ENCODE data around the gene ACBD3. TPM values are rescaled to one million over a fixed set of nuclear protein-coding genes. Genes with fewer than 3 reads are reported as not detected.

Gene ACBD3
- total and polyA plus RNA-seq, 10 of the 15 experiments (the other 5 are each of a cell fraction or from before 2014, with no cell fraction given) = 7.5 to 27.9 (median 20.3) TPM

GRCh38 chr1:226226601-226227000 lies 40.1 kb upstream of the ACBD3 start (continued):
- no peak for TF ChIP-seq CUX1 (IDR thresholded peaks at IDR 0.05; ENCODE audit: insufficient replicate concordance, low read depth, low read length)

- no peaks in the 10 kb centered on the region for H3K79me2 ChIP-seq (ENCODE audit: control insufficient read depth, insufficient read depth, low read length)
- RAD21 ChIA-PET (ENCODE audit: unreplicated experiment) = interaction anchor here (0.6 to 1.5 kb wide), 3 partner anchors 40 to 109 kb away, joined by 3 to 6 read pairs (median 3); no protein-coding TSS in a partner anchor
- no peak for TF ChIP-seq ZBED1 (IDR thresholded peaks at IDR 0.05; ENCODE audit: borderline replicate concordance)
- no peak for TF ChIP-seq CUX1 (IDR thresholded peaks at IDR 0.05; ENCODE audit: insufficient replicate concordance, low read depth, low read length)
- no peak for TF ChIP-seq ZNF687 (IDR thresholded peaks at IDR 0.05)
- peak; percentile 70 for TF ChIP-seq HDAC6 (IDR thresholded peaks at IDR 0.05; ENCODE audit: unreplicated experiment)
- no peak for TF ChIP-seq PAX8 (IDR thresholded peaks at IDR 0.05)
- no peak for TF ChIP-seq WRNIP1 (IDR thresholded peaks at IDR 0.05; ENCODE audit: borderline replicate concordance, low read depth, low read length)
Observed at GRCh38 chr1:226223786-226224244, 37.3 kb upstream of the ACBD3 start.

More at GRCh38 chr1:226223786-226224244, 37.3 kb upstream of the ACBD3 start:
- ChIA-PET POLR2A (no interaction called here), CTCF (interaction anchor here (0.9 to 1.4 kb wide), 2 partner anchors 23 to 98 kb away, joined by 3 to 5 read pairs; no protein-coding TSS in a partner anchor), SMC1A (ENCODE audit: uncharacterized antibody, unreplicated experiment) (interaction anchor here (1.0 to 1.3 kb wide), 3 partner anchors 13 to 201 kb away, joined by 3 to 4 read pairs (median 3); no protein-coding TSS in a partner anchor)
- ATAC-seq = peak; percentile 83
- H3K9ac ChIP-seq (ENCODE audit: control insufficient read depth, insufficient read depth, low read length) = no peak overlapping the region; the same call in 1 of the 2 replicates
- no peaks in the 10 kb centered on the region; the same call in 1 of the 2 replicates for H3K4me1 ChIP-seq (ENCODE audit: control insufficient read depth, insufficient read depth, low read length)
- no peak for DNase-seq (ENCODE audit: low read depth, low spot score)
- peak overlapping the region; percentile 47 for H2AFZ ChIP-seq (ENCODE audit: control insufficient read depth, low read depth, low read length)
- peak; percentile 27 for FAIRE-seq
- no peak overlapping the region for H3K27ac ChIP-seq (ENCODE audit: control insufficient read depth, insufficient read depth)
- in situ Hi-C loops (cut with MboI) (no loop called here), intact Hi-C loops (cut with micrococcal nuclease; ENCODE audit: unreplicated experiment) (no loop called here)
- no peaks in the 10 kb centered on the region for H4K20me1 ChIP-seq (ENCODE audit: control insufficient read depth, insufficient read depth)
- no peaks in the 10 kb centered on the region for H3K9me3 ChIP-seq (replicated peaks; ENCODE audit: control insufficient read depth, insufficient read depth, low read length)
- H3K4me3 ChIP-seq = peak overlapping the region; percentile 70
- 1% methylated on average over 26 of the region's 55 CpGs for WGBS (ENCODE audit: insufficient coverage, insufficient replicate concordance, low lambda C conversion rate, missing lambda C conversion rate)
- H3K36me3 ChIP-seq (ENCODE audit: control insufficient read depth in 2 of 2, insufficient read depth in 2 of 2, low read length in 1 of 2) = no peaks in the 10 kb centered on the region
- H3K4me2 ChIP-seq (ENCODE audit: control insufficient read depth, insufficient read depth) = peak overlapping the region; percentile 80
- BruUV-seq (replicated peaks) = no TSS peak
- no peaks in the 10 kb centered on the region for H3K27me3 ChIP-seq (replicated peaks in 1 of 2; ENCODE audit: control insufficient read depth in 2 of 2, insufficient read depth in 2 of 2, low read length in 1 of 2)

Data from GM12878 (cell line).